DOHH2 (cell line): ENCODE measurements around the gene KIF2A.

Experiments
- EZH2phosphoT487 ChIP-seq: fragments of 200-600 bp; sonication (generic); IDR thresholded peaks from 2 replicates; pipeline ENCODE4 v1.6.1; 2017; ENCODE audit warnings: borderline replicate concordance, mild to moderate bottlenecking, antibody characterized with exemption, low read length, moderate library complexity, mixed read lengths
- TF ChIP-seq, protein P1 (sequence below): fragments of 200-600 bp; sonication (generic); IDR thresholded peaks from one replicate; pipeline ENCODE4 v1.5.1; 2014; ENCODE audit warnings: antibody characterized with exemption, mild to moderate bottlenecking, low read depth, low read length; ENCODE audit not compliant: poor library complexity, severe bottlenecking

GRCh38 chr5:62306323-62306895 is 403 bp downstream of the KIF2A start:
- TF ChIP-seq, protein P1, sequence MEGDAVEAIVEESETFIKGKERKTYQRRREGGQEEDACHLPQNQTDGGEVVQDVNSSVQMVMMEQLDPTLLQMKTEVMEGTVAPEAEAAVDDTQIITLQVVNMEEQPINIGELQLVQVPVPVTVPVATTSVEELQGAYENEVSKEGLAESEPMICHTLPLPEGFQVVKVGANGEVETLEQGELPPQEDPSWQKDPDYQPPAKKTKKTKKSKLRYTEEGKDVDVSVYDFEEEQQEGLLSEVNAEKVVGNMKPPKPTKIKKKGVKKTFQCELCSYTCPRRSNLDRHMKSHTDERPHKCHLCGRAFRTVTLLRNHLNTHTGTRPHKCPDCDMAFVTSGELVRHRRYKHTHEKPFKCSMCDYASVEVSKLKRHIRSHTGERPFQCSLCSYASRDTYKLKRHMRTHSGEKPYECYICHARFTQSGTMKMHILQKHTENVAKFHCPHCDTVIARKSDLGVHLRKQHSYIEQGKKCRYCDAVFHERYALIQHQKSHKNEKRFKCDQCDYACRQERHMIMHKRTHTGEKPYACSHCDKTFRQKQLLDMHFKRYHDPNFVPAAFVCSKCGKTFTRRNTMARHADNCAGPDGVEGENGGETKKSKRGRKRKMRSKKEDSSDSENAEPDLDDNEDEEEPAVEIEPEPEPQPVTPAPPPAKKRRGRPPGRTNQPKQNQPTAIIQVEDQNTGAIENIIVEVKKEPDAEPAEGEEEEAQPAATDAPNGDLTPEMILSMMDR: no peak
- TF ChIP-seq EZH2phosphoT487: no peak
